ENCODE data around the gene CDHR3. TPM values are rescaled to one million over a fixed set of nuclear protein-coding genes. Genes with fewer than 3 reads are reported as not detected.

Gene CDHR3
- total and polyA plus RNA-seq, 2 donors (not counting 3 experiments of a cell fraction or from before 2014, with no cell fraction given) = 0.46 to 2.3 TPM

GRCh38 chr7:105945848-105946247 lies 17.2 kb upstream of the CDHR3 start:
- no peak overlapping the region for H3K4me3 ChIP-seq (replicated peaks in 1 of 3; ENCODE audit: insufficient read depth in 1 of 3, low read depth in 1 of 3, low read length in 3 of 3)
- FAIRE-seq = no peak
- TF ChIP-seq GATA2 (IDR thresholded peaks at IDR 0.05; ENCODE audit: insufficient read depth, insufficient read length, low read depth, low read length) = no peak
- TF ChIP-seq EZH2 (IDR thresholded peaks at IDR 0.05; ENCODE audit: borderline replicate concordance, low read depth, low read length, severe bottlenecking) = no peak
- TF ChIP-seq CTCF (IDR thresholded peaks at IDR 0.05; ENCODE audit: extremely low read depth in 1 of 2, insufficient read depth in 1 of 2, low read depth in 1 of 2, low read length in 2 of 2) = no peak
- TF ChIP-seq POLR2AphosphoS5 (IDR thresholded peaks at IDR 0.05; ENCODE audit: insufficient read depth, low read depth, low read length) = no peak
- TF ChIP-seq POLR2A (IDR thresholded peaks at IDR 0.05; ENCODE audit: low read depth, low read length) = no peak
- no peak for TF ChIP-seq MAX (IDR thresholded peaks at IDR 0.05; ENCODE audit: insufficient read depth, insufficient read length)
- ChIA-PET POLR2A (no interaction called here), CTCF (no interaction called here)
- no peaks in the 10 kb centered on the region for H3K36me3 ChIP-seq (ENCODE audit: control insufficient read depth in 2 of 2, extremely low read depth in 1 of 2, insufficient read depth in 2 of 2, low read length in 2 of 2)
- no peaks in the 10 kb centered on the region for H3K4me1 ChIP-seq (ENCODE audit: control insufficient read depth, extremely low read depth, insufficient read depth, low read length)
- H3K4me2 ChIP-seq (ENCODE audit: insufficient read depth, low read length) = no peak overlapping the region
- H3K9ac ChIP-seq (replicated peaks; ENCODE audit: extremely low read depth, insufficient read depth, low read length) = no peak overlapping the region
- peaks cover 3 to 6% of the 10 kb centered on the region in 2 experiments for H3K27me3 ChIP-seq (ENCODE audit: control insufficient read depth in 2 of 2, insufficient read depth in 2 of 2, low read length in 2 of 2)
- no peaks in the 10 kb centered on the region for H3K9me3 ChIP-seq (replicated peaks; ENCODE audit: control insufficient read depth, insufficient read depth, low read length)
- no peaks in the 10 kb centered on the region for H3K79me2 ChIP-seq (ENCODE audit: control insufficient read depth, insufficient read depth, low read length)
- intact Hi-C loops (cut with micrococcal nuclease) = no loop called here
- H3K27ac ChIP-seq (ENCODE audit: insufficient read depth, low read depth, low read length) = no peak overlapping the region
- no peaks in the 10 kb centered on the region for H4K20me1 ChIP-seq (replicated peaks; ENCODE audit: control insufficient read depth, extremely low read depth, insufficient read depth, low read length)
- dilution Hi-C loops (cut with MboI; ENCODE audit: extremely low pct_ligation_motif_present, low sequenced_read_pairs) = no loop called here
- no TSS peak for BruUV-seq (replicated peaks)
- DNase-seq (ENCODE audit: low read depth, low spot score) = no peak
- no peaks in the 10 kb centered on the region for H3K9me1 ChIP-seq (replicated peaks; ENCODE audit: control insufficient read depth, extremely low read depth, insufficient read depth, low read length)
- no peak overlapping the region for H2AFZ ChIP-seq (ENCODE audit: low read depth, low read length)

- Histone ChIP-seq H3K79me2 (ENCODE audit: control insufficient read depth, insufficient read depth, low read length) (no peaks in the 10 kb centered on the region), H3K27ac (ENCODE audit: insufficient read depth, low read depth, low read length) (no peak overlapping the region), H3K9ac (replicated peaks; ENCODE audit: extremely low read depth, insufficient read depth, low read length) (no peak overlapping the region), H3K4me3 (replicated peaks in 1 of 3; ENCODE audit: insufficient read depth in 1 of 3, low read depth in 1 of 3, low read length in 3 of 3) (no peak overlapping the region), H3K4me2 (ENCODE audit: insufficient read depth, low read length) (no peak overlapping the region), H3K9me1 (replicated peaks; ENCODE audit: control insufficient read depth, extremely low read depth, insufficient read depth, low read length) (no peaks in the 10 kb centered on the region), H3K4me1 (ENCODE audit: control insufficient read depth, extremely low read depth, insufficient read depth, low read length) (no peaks in the 10 kb centered on the region), H4K20me1 (replicated peaks; ENCODE audit: control insufficient read depth, extremely low read depth, insufficient read depth, low read length) (no peaks in the 10 kb centered on the region), H3K9me3 (replicated peaks; ENCODE audit: control insufficient read depth, insufficient read depth, low read length) (no peaks in the 10 kb centered on the region), H2AFZ (ENCODE audit: low read depth, low read length) (no peak overlapping the region), H3K36me3 (ENCODE audit: control insufficient read depth in 2 of 2, extremely low read depth in 1 of 2, insufficient read depth in 2 of 2, low read length in 2 of 2) (no peaks in the 10 kb centered on the region), H3K27me3 (ENCODE audit: control insufficient read depth in 2 of 2, insufficient read depth in 2 of 2, low read length in 2 of 2) (peaks cover 0 to 2% of the 10 kb centered on the region in 2 experiments)
- no peak for TF ChIP-seq JUN (IDR thresholded peaks at IDR 0.05; ENCODE audit: borderline replicate concordance, insufficient read depth, insufficient read length, low read depth)
- no peak for TF ChIP-seq MYC (IDR thresholded peaks at IDR 0.05; ENCODE audit: low read depth, low read length)
- no peak for TF ChIP-seq CTCF (IDR thresholded peaks at IDR 0.05; ENCODE audit: extremely low read depth in 1 of 2, insufficient read depth in 1 of 2, low read depth in 1 of 2, low read length in 2 of 2)
- TF ChIP-seq GATA2 (IDR thresholded peaks at IDR 0.05; ENCODE audit: insufficient read depth, insufficient read length, low read depth, low read length) = no peak
- TF ChIP-seq MAX (IDR thresholded peaks at IDR 0.05; ENCODE audit: insufficient read depth, insufficient read length) = no peak
- TF ChIP-seq FOS (IDR thresholded peaks at IDR 0.05; ENCODE audit: borderline replicate concordance, insufficient read depth, low read length) = no peak
- no peak for TF ChIP-seq POLR2AphosphoS5 (IDR thresholded peaks at IDR 0.05; ENCODE audit: insufficient read depth, low read depth, low read length)
- TF ChIP-seq EZH2 (IDR thresholded peaks at IDR 0.05; ENCODE audit: borderline replicate concordance, low read depth, low read length, severe bottlenecking) = no peak
- TF ChIP-seq POLR2A (IDR thresholded peaks at IDR 0.05; ENCODE audit: low read depth, low read length) = no peak
- no TSS peak for BruUV-seq (replicated peaks)
- intact Hi-C loops (cut with micrococcal nuclease) (no loop called here), dilution Hi-C loops (cut with MboI; ENCODE audit: extremely low pct_ligation_motif_present, low sequenced_read_pairs) (no loop called here)
- DNase-seq (ENCODE audit: low read depth, low spot score) (no peak), FAIRE-seq (no peak)
- ChIA-PET CTCF (no interaction called here), POLR2A (no interaction called here)
Observed at GRCh38 chr7:105951597-105951996, 11.5 kb upstream of the CDHR3 start.

Measured in endothelial cell of umbilical vein (primary cell).